K562 (cell line): Measurements from ENCODE around the gene GFOD1. TPM values are rescaled to one million over a fixed set of nuclear protein-coding genes. Genes with fewer than 3 reads are reported as not detected.

Source experiments
- ATAC-seq: fragments of 200-7000 bp; cut with Tn5 transposase; 3 replicates; pipeline ENCODE4 v1.9.1; 2020; ENCODE audit warnings: moderate library complexity
- BruUV-seq: library from RNA; stranded (reverse); fragments of 400-500 nt; replicated peaks from 2 replicates; lab custom pipeline; 2021; lab: Mats Ljungman, UMichigan
- CTCF ChIA-PET: fragments of 300-600 bp; formaldehyde crosslinking; extraction: SDS; loops from one replicate; lab custom pipeline; 2021; ENCODE audit warnings: low intra/inter-chr PET ratio; lab: Yijun Ruan, JAX
- POLR2A ChIA-PET: fragments of 300-600, 350-650 bp; sonication (Branson Sonifier 250); formaldehyde crosslinking; extraction: SDS; loops from one replicate; lab custom pipeline; 2021; ENCODE audit warnings: antibody characterized with exemption, inconsistent platforms; lab: Yijun Ruan, JAX
- DNase-seq, 4 experiments: peaks; one replicate each; pipeline versions ENCODE4 v3.0.0 to v3.0.0-alpha.2; 2011 to 2018; ENCODE audit warnings: low spot score in 3 of 4, mixed read lengths in 3 of 4; ENCODE audit errors: extremely low read depth in 1 of 4
- FAIRE-seq: peaks from 2 replicates; lab custom pipeline; 2011; peaks lifted over from hg19 to GRCh38; lab: Jason Lieb, UNC
- H2AFZ ChIP-seq: 2 replicates; pipeline ENCODE4 v1.6.0; 2011; ENCODE audit warnings: low read depth, low read length, control low read depth, inconsistent platforms
- H3K27ac ChIP-seq: fragments of 200-600 bp; 3 replicates; pipeline ENCODE4 v1.8.0; 2011; ENCODE audit warnings: low read depth, mild to moderate bottlenecking, control low read depth, inconsistent platforms, low read length, moderate library complexity, mixed read lengths; ENCODE audit errors: extremely low read depth
- H3K27me3 ChIP-seq, 2 experiments: fragments of 300-600 bp in 1 of 2; 2 replicates in 1 of 2; 3 replicates in 1 of 2; pipeline versions ENCODE4 v1.6.0 to v1.8.0; 2011; ENCODE audit warnings: inconsistent platforms in 2 of 2, low read length in 2 of 2, mild to moderate bottlenecking in 1 of 2, mixed read lengths in 1 of 2, moderate library complexity in 1 of 2; ENCODE audit not compliant: control insufficient read depth in 2 of 2, insufficient read depth in 2 of 2
- H3K36me3 ChIP-seq: fragments of 300-600 bp; 3 replicates; pipeline ENCODE4 v1.8.0; 2011; ENCODE audit warnings: mild to moderate bottlenecking, low read length, inconsistent platforms; ENCODE audit not compliant: control insufficient read depth, insufficient read depth
- H3K4me1 ChIP-seq, 2 experiments: fragments of 200-600 bp in 1 of 2; replicated peaks in 1 of 2; 2 replicates in 1 of 2; 3 replicates in 1 of 2; pipeline versions ENCODE4 v1.5.1 to v1.8.0; 2011; ENCODE audit warnings: inconsistent platforms in 2 of 2, low read length in 2 of 2, mild to moderate bottlenecking in 1 of 2, mixed read lengths in 1 of 2, moderate library complexity in 1 of 2; ENCODE audit not compliant: control insufficient read depth in 2 of 2, insufficient read depth in 2 of 2
- H3K4me2 ChIP-seq: 2 replicates; pipeline ENCODE4 v1.6.1; 2011; ENCODE audit warnings: low read length, control low read depth, inconsistent platforms, mixed read lengths; ENCODE audit not compliant: insufficient read depth
- H3K4me3 ChIP-seq: fragments of 200-600 bp; sonication (generic), shearing (Covaris generic); 2 replicates; pipeline ENCODE4 v1.5.1; 2016; ENCODE audit warnings: control low read depth, inconsistent platforms
- H3K79me2 ChIP-seq: fragments of 200-600 bp; 3 replicates; pipeline ENCODE4 v1.8.0; 2011; ENCODE audit warnings: low read length, inconsistent platforms; ENCODE audit not compliant: control insufficient read depth, insufficient read depth
- H3K9ac ChIP-seq, 2 experiments: 2 replicates each; pipeline versions ENCODE4 v1.6.0 to v1.6.1; 2011; ENCODE audit warnings: low read depth in 2 of 2, low read length in 2 of 2, control low read depth in 1 of 2, inconsistent platforms in 1 of 2, mild to moderate bottlenecking in 1 of 2, mixed read lengths in 1 of 2; ENCODE audit not compliant: insufficient read depth in 1 of 2
- H3K9me1 ChIP-seq: one replicate; pipeline ENCODE4 v1.6.0; 2011; ENCODE audit warnings: inconsistent platforms, mild to moderate bottlenecking, low read length, moderate library complexity; ENCODE audit not compliant: control insufficient read depth, insufficient read depth
- H3K9me3 ChIP-seq: replicated peaks from 2 replicates; pipeline ENCODE4 v1.5.1; 2011; ENCODE audit warnings: low read depth, low read length, inconsistent platforms; ENCODE audit not compliant: control insufficient read depth, insufficient read depth
- H4K20me1 ChIP-seq: replicated peaks from 2 replicates; pipeline ENCODE4 v1.6.1; 2011; ENCODE audit warnings: low read length, inconsistent platforms, mixed read lengths; ENCODE audit not compliant: control insufficient read depth, insufficient read depth
- BCOR ChIP-seq: fragments of 450-650 bp; IDR thresholded peaks from 2 replicates; pipeline ENCODE4 v1.6.1; 2016
- C11orf30 ChIP-seq: fragments of 450-650 bp; IDR thresholded peaks from 2 replicates; pipeline ENCODE4 v1.6.1; 2016; ENCODE audit warnings: low read depth, mild to moderate bottlenecking
- MAFF ChIP-seq: IDR thresholded peaks from 2 replicates; pipeline ENCODE4 v1.6.1; 2012; ENCODE audit warnings: low read length, improper control_type of control experiment
- MAFG ChIP-seq: fragments of 450-650 bp; conservative IDR thresholded peaks from 2 replicates; pipeline ENCODE4 v1.6.1; 2016; ENCODE audit warnings: missing genetic modification characterization, missing compliant biosample characterization
- MAFK ChIP-seq: IDR thresholded peaks from 2 replicates; pipeline ENCODE4 v1.6.1; 2011; ENCODE audit warnings: low read length, improper control_type of control experiment
- NFYB ChIP-seq: IDR thresholded peaks from 2 replicates; pipeline ENCODE4 v1.6.1; 2011; ENCODE audit warnings: mild to moderate bottlenecking, moderate library complexity; ENCODE audit not compliant: insufficient read length; ENCODE audit errors: extremely low read depth
- RAD51 ChIP-seq: fragments of 450-650 bp; IDR thresholded peaks from 2 replicates; pipeline ENCODE4 v1.7.1; 2016; ENCODE audit warnings: low read depth, mild to moderate bottlenecking, borderline replicate concordance
- ZNF174 ChIP-seq: fragments of 250-450 bp; sonication (Bioruptor Pico); IDR thresholded peaks from 2 replicates; pipeline ENCODE4 v1.4.0; 2020; ENCODE audit warnings: mild to moderate bottlenecking
- ZNF316 ChIP-seq: fragments of 450-650 bp; IDR thresholded peaks from 2 replicates; pipeline ENCODE4 v1.6.1; 2016
- WGBS: fragments of 100-300 bp; shearing (Covaris generic); methylation state at CpG from one replicate; pipeline ENCODE4 v1.1.6; 2016; ENCODE audit warnings: low coverage, mixed read lengths; ENCODE audit not compliant: insufficient coverage; ENCODE audit errors: missing lambda C conversion rate; 5-methylcytosine and 5-hydroxymethylcytosine counted together
- in situ Hi-C: fragments of 300-500 bp; cut with MboI; formaldehyde crosslinking; loops from 4 replicates; pipeline ENCODE4 v1.15.0; 2018; ENCODE audit warnings: inconsistent platforms, mixed read lengths
- intact Hi-C: fragments of 100-400 bp; cut with micrococcal nuclease; formaldehyde crosslinking; loops from 2 replicates; pipeline ENCODE4 v1.14.2; 2022
- polyA plus RNA-seq, 8 experiments: library from polyadenylated mRNA; depleted of rRNA in 4 of 8; stranded (reverse) in 5 of 8; unstranded in 3 of 8; fragments of >200 nt; fragmentation: Nextera tagmentation in 2 of 8; fragmentation: Illumina TruSeq in 1 of 8; extraction: Ambion mirVana in 2 of 8; extraction: Trizol in 1 of 8; gene quantifications; 2 replicates each; pipeline versions ENCODE4 v1.2.1 to v1.2.3, GENCODE V29; 2011 to 2014; ENCODE audit warnings: inconsistent platforms in 1 of 8, missing spikeins in 1 of 8
- total RNA-seq, 7 experiments: library from RNA; depleted of rRNA in 6 of 7; stranded (reverse); fragments of >200 nt in 6 of 7; fragmentation: Illumina TruSeq in 2 of 7; extraction: Trizol in 2 of 7; gene quantifications; 2 replicates each; pipeline versions ENCODE4 v1.2.1 to v1.2.3, GENCODE V29; 2011 to 2021; ENCODE audit warnings: low replicate concordance in 1 of 7
- TF ChIP-seq, protein P1 (sequence below): sonication (generic); formaldehyde crosslinking; IDR thresholded peaks from 2 replicates; pipeline ENCODE4 v1.8.0; 2022; ENCODE audit warnings: mild to moderate bottlenecking, missing genetic modification reagents, borderline replicate concordance

Gene GFOD1
- total and polyA plus RNA-seq, 9 of the 15 experiments (the other 6 are each of a cell fraction or from before 2014, with no cell fraction given) = 3.8 to 12.0 (median 8.2) TPM

GRCh38 chr6:13390658-13391057, 96.7 kb downstream of the GFOD1 start:
- H3K4me3 ChIP-seq = no peak overlapping the region
- ATAC-seq (no peak), FAIRE-seq (no peak), DNase-seq (no peak)
- H3K36me3 ChIP-seq = no peaks in the 10 kb centered on the region
- no peaks in the 10 kb centered on the region for H3K79me2 ChIP-seq
- 55% methylated on average over 3 of the region's 3 CpGs for WGBS
- no peak overlapping the region for H3K27ac ChIP-seq
- H3K9me3 ChIP-seq = no peaks in the 10 kb centered on the region
- peaks cover 1% of the 10 kb centered on the region; the same call in 1 of the 2 replicates for H4K20me1 ChIP-seq
- in situ Hi-C loops (no loop called here), intact Hi-C loops (no loop called here)
- no TSS peak for BruUV-seq
- ChIA-PET POLR2A (no interaction called here), CTCF (no interaction called here)
- H3K9me1 ChIP-seq = peaks cover 1% of the 10 kb centered on the region
- no peak overlapping the region for H2AFZ ChIP-seq
- no peak overlapping the region for H3K4me2 ChIP-seq
- H3K9ac ChIP-seq = no peak overlapping the region
- peaks cover 0 to 8% of the 10 kb centered on the region in 2 experiments; a peak in 2 of 5 replicates for H3K27me3 ChIP-seq
- H3K4me1 ChIP-seq = peaks cover 6 to 9% of the 10 kb centered on the region in 2 experiments
- TF ChIP-seq ZNF174 (CRISPR knock-in tag) (no peak), NFYB (no peak), MAFG (tag) (peak; percentile 25; the same call in 1 of the 2 replicates), RAD51 (no peak), ZNF316 (peak; percentile 74), MAFK (peak; percentile 55), C11orf30 (peak; percentile 68), BCOR (no peak), MAFF (peak; percentile 45; the same call in 1 of the 2 replicates)
- TF ChIP-seq, protein P1, sequence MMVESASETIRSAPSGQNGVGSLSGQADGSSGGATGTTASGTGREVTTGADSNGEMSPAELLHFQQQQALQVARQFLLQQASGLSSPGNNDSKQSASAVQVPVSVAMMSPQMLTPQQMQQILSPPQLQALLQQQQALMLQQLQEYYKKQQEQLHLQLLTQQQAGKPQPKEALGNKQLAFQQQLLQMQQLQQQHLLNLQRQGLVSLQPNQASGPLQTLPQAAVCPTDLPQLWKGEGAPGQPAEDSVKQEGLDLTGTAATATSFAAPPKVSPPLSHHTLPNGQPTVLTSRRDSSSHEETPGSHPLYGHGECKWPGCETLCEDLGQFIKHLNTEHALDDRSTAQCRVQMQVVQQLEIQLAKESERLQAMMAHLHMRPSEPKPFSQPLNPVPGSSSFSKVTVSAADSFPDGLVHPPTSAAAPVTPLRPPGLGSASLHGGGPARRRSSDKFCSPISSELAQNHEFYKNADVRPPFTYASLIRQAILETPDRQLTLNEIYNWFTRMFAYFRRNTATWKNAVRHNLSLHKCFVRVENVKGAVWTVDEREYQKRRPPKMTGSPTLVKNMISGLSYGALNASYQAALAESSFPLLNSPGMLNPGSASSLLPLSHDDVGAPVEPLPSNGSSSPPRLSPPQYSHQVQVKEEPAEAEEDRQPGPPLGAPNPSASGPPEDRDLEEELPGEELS (CRISPR knock-in tag) = no peak
- TF ChIP-seq, all 486 proteins: peak for 5
